Effector memory CD8-positive, alpha-beta T cell (primary cell): Measurements from ENCODE around the gene TSHZ2.

Source experiments
- ATAC-seq: fragments of 150-1000 bp; cut with Tn5 transposase; replicated peaks from 2 replicates; pipeline ENCODE4 v1.10.0; 2021; ENCODE audit warnings: mild to moderate bottlenecking, moderate library complexity
- DNase-seq, 3 experiments: peaks; one replicate each; pipeline ENCODE4 v3.0.0; 2021
- H3K27ac Mint-ChIP-seq, 2 donors: one replicate each; pipeline ENCODE4 v1.8.0; 2022; ENCODE audit warnings: mild to moderate bottlenecking in 2 of 2, mixed read lengths in 2 of 2, moderate library complexity in 2 of 2
- H3K27me3 Mint-ChIP-seq, 2 donors: one replicate each; pipeline ENCODE4 v1.8.0; 2022; ENCODE audit warnings: mixed read lengths in 2 of 2
- H3K36me3 Mint-ChIP-seq: one replicate; pipeline ENCODE4 v1.8.0; 2022; ENCODE audit warnings: mild to moderate bottlenecking, moderate library complexity, mixed read lengths; ENCODE audit not compliant: insufficient read depth
- H3K4me1 Mint-ChIP-seq, 2 donors: one replicate each; pipeline ENCODE4 v1.8.0; 2022; ENCODE audit warnings: low read depth in 2 of 2, mixed read lengths in 2 of 2
- H3K4me3 Mint-ChIP-seq, 2 donors: one replicate each; pipeline ENCODE4 v1.8.0; 2022; ENCODE audit warnings: mild to moderate bottlenecking in 2 of 2, mixed read lengths in 2 of 2, moderate library complexity in 2 of 2
- H3K9me3 Mint-ChIP-seq, 2 donors: one replicate each; pipeline ENCODE4 v1.8.0; 2022; ENCODE audit warnings: mixed read lengths in 2 of 2

TSHZ2 gene

GRCh38 chr20:53053595-53053994 is 81.4 kb downstream of the TSHZ2 start:
- Mint-ChIP-seq H3K27me3 (peaks cover 31 to 34% of the 10 kb centered on the region in 2 donors), H3K4me3 (no peak overlapping the region), H3K4me1 (no peaks in the 10 kb centered on the region), H3K36me3 (no peaks in the 10 kb centered on the region), H3K27ac (no peak overlapping the region), H3K9me3 (no peaks in the 10 kb centered on the region)
- ATAC-seq (no peak), DNase-seq (no peak)

GRCh38 chr20:53055367-53056067 is 83.4 kb downstream of the TSHZ2 start:
- no peak for DNase-seq
- Mint-ChIP-seq H3K27ac (no peak overlapping the region), H3K36me3 (no peaks in the 10 kb centered on the region), H3K4me1 (no peaks in the 10 kb centered on the region), H3K4me3 (no peak overlapping the region), H3K9me3 (no peaks in the 10 kb centered on the region), H3K27me3 (peaks cover 33 to 34% of the 10 kb centered on the region in 2 donors)
- ATAC-seq, result no peak

DNA sequence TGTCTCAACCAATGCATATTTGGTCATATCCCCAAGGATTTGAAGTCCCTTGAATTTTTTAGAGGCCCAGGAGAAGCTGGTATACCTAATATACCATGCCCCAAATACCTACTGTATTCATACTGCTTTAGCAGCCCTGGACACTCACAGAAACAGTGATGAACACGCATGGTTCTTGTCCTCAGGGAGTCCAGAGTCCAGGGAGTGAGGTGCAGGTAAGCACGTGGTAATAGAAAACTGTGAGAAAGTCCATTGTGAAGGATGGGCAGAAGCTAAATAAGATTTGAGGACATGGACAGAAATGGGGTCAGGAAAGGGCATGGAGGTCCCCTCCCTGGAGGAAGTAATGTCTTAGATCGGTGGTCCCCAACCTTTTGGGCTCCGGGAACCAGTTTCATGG is 85.4 kb downstream of the TSHZ2 start:
- DNase-seq (no peak), ATAC-seq (no peak)
- H3K27me3 Mint-ChIP-seq, result peaks cover 30 to 33% of the 10 kb centered on the region in 2 donors
- H3K9me3 Mint-ChIP-seq, result no peaks in the 10 kb centered on the region
- no peaks in the 10 kb centered on the region for H3K36me3 Mint-ChIP-seq
- H3K4me3 Mint-ChIP-seq, result no peak overlapping the region
- no peak overlapping the region for H3K27ac Mint-ChIP-seq
- H3K4me1 Mint-ChIP-seq, result no peaks in the 10 kb centered on the region

- DNase-seq (no peak), ATAC-seq (no peak)
- H3K9me3 Mint-ChIP-seq, result no peaks in the 10 kb centered on the region
- H3K4me1 Mint-ChIP-seq, result no peaks in the 10 kb centered on the region
- H3K27ac Mint-ChIP-seq, result no peak overlapping the region
- H3K27me3 Mint-ChIP-seq, result peaks cover 36 to 39% of the 10 kb centered on the region in 2 donors
- H3K36me3 Mint-ChIP-seq, result no peaks in the 10 kb centered on the region
- no peak overlapping the region for H3K4me3 Mint-ChIP-seq
Measured at GRCh38 chr20:53059848-53060247, 87.7 kb downstream of the TSHZ2 start.

GRCh38 chr20:53061192-53062108 is 89.3 kb downstream of the TSHZ2 start:
- no peaks in the 10 kb centered on the region for H3K9me3 Mint-ChIP-seq
- H3K36me3 Mint-ChIP-seq, result no peaks in the 10 kb centered on the region
- no peak for ATAC-seq
- H3K4me1 Mint-ChIP-seq, result no peaks in the 10 kb centered on the region
- no peak overlapping the region for H3K27ac Mint-ChIP-seq
- peaks cover 27 to 40% of the 10 kb centered on the region in 2 donors for H3K27me3 Mint-ChIP-seq
- DNase-seq, result no peak
- H3K4me3 Mint-ChIP-seq, result no peak overlapping the region

DNA sequence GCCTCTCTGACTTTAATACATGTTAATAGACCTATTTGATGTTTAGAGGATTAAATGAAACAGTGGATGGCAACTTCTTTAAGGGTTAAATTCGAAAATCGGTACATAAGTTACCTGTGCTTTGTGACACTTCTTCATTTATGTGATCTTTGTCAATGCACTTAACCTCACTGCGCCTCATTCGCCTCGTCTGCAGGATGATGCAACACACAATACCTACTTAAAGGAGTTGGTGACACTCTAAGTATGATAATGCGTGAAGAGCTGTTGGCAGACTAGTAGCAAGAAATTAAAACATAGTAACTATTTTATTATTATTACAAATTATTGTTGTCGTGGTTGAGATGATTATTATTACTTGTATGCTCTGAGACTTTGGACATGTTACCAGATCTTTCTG is 92.8 kb downstream of the TSHZ2 start:
- no peak for DNase-seq
- H3K9me3 Mint-ChIP-seq, result peaks cover 0 to 2% of the 10 kb centered on the region in 2 donors
- H3K4me1 Mint-ChIP-seq, result no peaks in the 10 kb centered on the region
- no peaks in the 10 kb centered on the region for H3K36me3 Mint-ChIP-seq
- H3K27ac Mint-ChIP-seq, result no peak overlapping the region
- no peak overlapping the region for H3K4me3 Mint-ChIP-seq
- ATAC-seq, result no peak
- H3K27me3 Mint-ChIP-seq, result peaks cover 42 to 48% of the 10 kb centered on the region in 2 donors

- peaks cover 0 to 2% of the 10 kb centered on the region in 2 donors for H3K9me3 Mint-ChIP-seq
- no peaks in the 10 kb centered on the region for H3K36me3 Mint-ChIP-seq
- no peak for ATAC-seq
- no peaks in the 10 kb centered on the region for H3K4me1 Mint-ChIP-seq
- no peak overlapping the region for H3K27ac Mint-ChIP-seq
- DNase-seq, result no peak
- no peak overlapping the region for H3K4me3 Mint-ChIP-seq
- peaks cover 64 to 65% of the 10 kb centered on the region in 2 donors for H3K27me3 Mint-ChIP-seq
Measured at GRCh38 chr20:53068241-53068640, 96.1 kb downstream of the TSHZ2 start.

- Mint-ChIP-seq H3K4me1 (no peaks in the 10 kb centered on the region), H3K9me3 (peaks cover 0 to 2% of the 10 kb centered on the region in 2 donors), H3K36me3 (no peaks in the 10 kb centered on the region), H3K27ac (no peak overlapping the region), H3K4me3 (no peak overlapping the region), H3K27me3 (peaks cover 61 to 67% of the 10 kb centered on the region in 2 donors)
- DNase-seq (no peak), ATAC-seq (no peak)
Measured at GRCh38 chr20:53069132-53069531, 97.0 kb downstream of the TSHZ2 start.

GRCh38 chr20:53070224-53070623 is 98.1 kb downstream of the TSHZ2 start:
- peaks cover 61 to 69% of the 10 kb centered on the region in 2 donors for H3K27me3 Mint-ChIP-seq
- peaks cover 0 to 2% of the 10 kb centered on the region in 2 donors for H3K9me3 Mint-ChIP-seq
- DNase-seq (no peak), ATAC-seq (no peak)
- H3K4me1 Mint-ChIP-seq, result no peaks in the 10 kb centered on the region
- no peaks in the 10 kb centered on the region for H3K36me3 Mint-ChIP-seq
- H3K27ac Mint-ChIP-seq, result no peak overlapping the region
- no peak overlapping the region for H3K4me3 Mint-ChIP-seq

DNA sequence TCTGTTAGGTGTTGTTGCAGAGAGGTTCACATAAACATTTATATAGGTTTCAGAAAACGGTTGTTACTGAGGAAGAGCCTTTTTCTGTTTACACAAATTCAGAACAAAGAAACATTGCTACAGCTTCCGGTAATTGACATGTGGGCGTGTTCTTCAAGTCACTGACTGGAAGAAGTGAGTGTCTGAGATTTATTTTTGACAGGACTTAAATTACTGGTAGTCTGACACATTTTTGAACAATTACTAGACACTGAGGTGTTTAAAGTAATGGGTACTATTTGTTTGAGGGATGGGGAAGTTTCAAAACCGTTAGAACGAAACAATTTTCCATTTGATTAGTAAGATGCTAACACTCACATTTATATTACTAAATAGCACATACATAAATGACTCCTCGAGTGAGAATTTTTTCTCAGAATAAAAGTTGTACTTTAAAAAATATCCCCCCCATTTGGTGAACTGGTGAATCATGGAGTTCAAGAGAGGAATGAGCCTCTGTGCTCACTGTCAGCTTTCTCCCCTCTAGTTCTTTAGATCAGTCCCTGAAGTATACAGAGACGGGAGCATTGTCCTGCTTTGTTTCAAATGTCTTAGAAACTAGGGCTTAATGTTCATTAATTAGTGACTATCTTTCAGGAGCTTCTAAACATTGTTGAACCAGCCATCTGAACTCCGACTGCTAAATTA is 98.7 kb downstream of the TSHZ2 start:
- Mint-ChIP-seq H3K4me1 (no peaks in the 10 kb centered on the region), H3K27ac (no peak overlapping the region), H3K36me3 (no peaks in the 10 kb centered on the region), H3K4me3 (no peak overlapping the region), H3K27me3 (peaks cover 61 to 69% of the 10 kb centered on the region in 2 donors), H3K9me3 (peaks cover 0 to 2% of the 10 kb centered on the region in 2 donors)
- no peak for ATAC-seq
- DNase-seq, result no peak

- no peak for ATAC-seq
- no peaks in the 10 kb centered on the region for H3K36me3 Mint-ChIP-seq
- no peak for DNase-seq
- no peak overlapping the region for H3K4me3 Mint-ChIP-seq
- no peaks in the 10 kb centered on the region for H3K4me1 Mint-ChIP-seq
- no peak overlapping the region for H3K27ac Mint-ChIP-seq
- H3K9me3 Mint-ChIP-seq, result peaks cover 0 to 2% of the 10 kb centered on the region in 2 donors
- H3K27me3 Mint-ChIP-seq, result peaks cover 54 to 60% of the 10 kb centered on the region in 2 donors
Measured at GRCh38 chr20:53071833-53072232, 99.7 kb downstream of the TSHZ2 start.

DNA sequence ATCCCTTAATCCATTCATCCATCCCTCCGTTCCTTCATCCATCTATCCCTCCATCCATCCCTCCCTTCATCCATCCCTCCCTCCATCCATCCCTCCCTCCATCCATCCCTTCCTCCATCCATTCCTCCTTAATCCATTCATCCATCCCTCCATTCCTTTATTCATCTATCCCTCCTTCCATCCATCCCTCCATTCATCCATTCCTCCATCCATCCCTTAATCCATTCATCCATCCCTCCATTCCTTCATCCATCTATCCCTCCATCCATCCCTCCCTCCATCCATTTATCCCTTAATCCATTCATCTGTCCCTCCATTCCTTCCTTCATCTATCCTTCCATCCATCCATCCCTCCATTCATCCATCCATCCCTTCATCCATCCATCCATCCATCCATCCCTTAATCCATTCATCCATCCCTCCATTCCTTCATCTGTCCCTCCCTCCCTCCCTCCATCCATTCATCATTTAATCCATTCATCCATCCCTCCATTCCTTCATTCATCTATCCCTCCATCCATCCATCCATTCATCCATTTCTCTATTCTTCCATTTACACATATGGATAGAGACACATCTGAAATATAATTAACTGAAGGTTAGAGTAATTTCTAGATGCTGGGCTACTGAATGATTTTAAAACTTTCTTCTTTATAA is 100.9 kb downstream of the TSHZ2 start:
- ATAC-seq, result no peak
- Mint-ChIP-seq H3K36me3 (no peaks in the 10 kb centered on the region), H3K4me1 (no peaks in the 10 kb centered on the region), H3K27me3 (peaks cover 42 to 48% of the 10 kb centered on the region in 2 donors), H3K9me3 (peaks cover 0 to 2% of the 10 kb centered on the region in 2 donors), H3K27ac (no peak overlapping the region), H3K4me3 (no peak overlapping the region)
- no peak for DNase-seq
